IMR-90 (cell line): ENCODE results near the gene FAM98C. TPM values are rescaled to one million over a fixed set of nuclear protein-coding genes. Genes with fewer than 3 reads are reported as not detected.

Experiments used
- ATAC-seq: fragments of 200-7000 bp; cut with Tn5 transposase; 2 replicates; pipeline ENCODE4 v1.9.1; 2020; ENCODE audit warnings: low read depth, mild to moderate bottlenecking, moderate library complexity
- BruUV-seq: library from RNA; stranded (reverse); fragments of 400-500 nt; replicated peaks from 2 replicates; lab custom pipeline; 2021; lab: Mats Ljungman, UMichigan
- CTCF ChIA-PET: fragments of 300-600 bp; formaldehyde crosslinking; extraction: SDS; loops from one replicate; lab custom pipeline; 2021; ENCODE audit warnings: antibody characterized with exemption; lab: Yijun Ruan, JAX
- POLR2A ChIA-PET: fragments of 300-600 bp; sonication (Branson Sonifier 250); formaldehyde crosslinking; loops from one replicate; lab custom pipeline; 2022; ENCODE audit warnings: antibody characterized with exemption; ENCODE audit not compliant: unreplicated experiment; lab: Charles Lee
- DNase-seq: peaks from one replicate; pipeline ENCODE4 v3.0.0; 2013
- H2AFZ ChIP-seq: replicated peaks from 2 replicates; pipeline ENCODE3; 2013; ENCODE audit warnings: low read length, mild to moderate bottlenecking; ENCODE audit not compliant: poor library complexity
- H2AK5ac ChIP-seq: 2 replicates; pipeline ENCODE4 v1.6.1; 2013; ENCODE audit warnings: low read depth, low read length, inconsistent platforms
- H2AK9ac ChIP-seq: replicated peaks from 2 replicates; pipeline ENCODE3; 2013; ENCODE audit warnings: mild to moderate bottlenecking, low read depth, low read length, moderate library complexity; ENCODE audit not compliant: poor library complexity
- H2BK120ac ChIP-seq: 2 replicates; pipeline ENCODE4 v1.6.1; 2013; ENCODE audit warnings: low read depth, low read length, inconsistent platforms
- H2BK15ac ChIP-seq: 3 replicates; pipeline ENCODE4 v1.6.1; 2013; ENCODE audit warnings: low read depth, low read length, inconsistent platforms
- H2BK20ac ChIP-seq: 2 replicates; pipeline ENCODE4 v1.6.1; 2013; ENCODE audit warnings: low read depth, mild to moderate bottlenecking, inconsistent platforms, low read length, moderate library complexity
- H2BK5ac ChIP-seq: 2 replicates; pipeline ENCODE4 v1.6.1; 2013; ENCODE audit warnings: mild to moderate bottlenecking, low read depth, low read length, inconsistent platforms; ENCODE audit not compliant: poor library complexity, severe bottlenecking
- H3K14ac ChIP-seq: replicated peaks from 2 replicates; pipeline ENCODE4 v1.6.1; 2013; ENCODE audit warnings: low read depth, low read length, inconsistent platforms
- H3K18ac ChIP-seq: 2 replicates; pipeline ENCODE4 v1.6.1; 2013; ENCODE audit warnings: low read depth, low read length, control low read depth
- H3K23ac ChIP-seq: 2 replicates; pipeline ENCODE4 v1.6.1; 2013; ENCODE audit warnings: low read depth, low read length, inconsistent platforms
- H3K27ac ChIP-seq: 2 replicates; pipeline ENCODE4 v1.5.1; 2013; ENCODE audit warnings: mild to moderate bottlenecking, control low read depth, low read length; ENCODE audit not compliant: insufficient read depth
- H3K27me3 ChIP-seq: 2 replicates; pipeline ENCODE4 v1.6.1; 2013; ENCODE audit warnings: low read length; ENCODE audit not compliant: control insufficient read depth, insufficient read depth
- H3K36me3 ChIP-seq: 2 replicates; pipeline ENCODE4 v1.6.1; 2013; ENCODE audit warnings: low read length, mixed read lengths; ENCODE audit not compliant: control insufficient read depth, insufficient read depth
- H3K4ac ChIP-seq: 2 replicates; pipeline ENCODE4 v1.6.1; 2013; ENCODE audit warnings: low read depth, low read length, inconsistent platforms
- H3K4me1 ChIP-seq: 2 replicates; pipeline ENCODE4 v1.6.1; 2013; ENCODE audit warnings: low read length, mixed read lengths; ENCODE audit not compliant: control insufficient read depth, insufficient read depth
- H3K4me2 ChIP-seq: 2 replicates; pipeline ENCODE4 v1.6.1; 2013; ENCODE audit warnings: low read depth, mild to moderate bottlenecking, control low read depth, low read length, moderate library complexity
- H3K4me3 ChIP-seq: 2 replicates; pipeline ENCODE4 v1.5.1; 2013; ENCODE audit warnings: low read depth, mild to moderate bottlenecking, control low read depth, low read length, moderate library complexity; ENCODE audit not compliant: insufficient read depth
- H3K56ac ChIP-seq: 2 replicates; pipeline ENCODE4 v1.6.1; 2013; ENCODE audit warnings: low read length, inconsistent platforms; ENCODE audit not compliant: insufficient read depth; ENCODE audit errors: extremely low read depth
- H3K79me1 ChIP-seq, 2 experiments: 2 replicates each; pipeline ENCODE4 v1.6.1; 2013; ENCODE audit warnings: low read length in 2 of 2, inconsistent platforms in 1 of 2, low read depth in 1 of 2
- H3K9ac ChIP-seq: 2 replicates; pipeline ENCODE4 v1.6.1; 2013; ENCODE audit warnings: low read depth, low read length, control low read depth
- H3K9me1 ChIP-seq: 2 replicates; pipeline ENCODE4 v1.6.1; 2013; ENCODE audit warnings: low read length, inconsistent platforms; ENCODE audit not compliant: insufficient read depth
- H3K9me3 ChIP-seq: 2 replicates; pipeline ENCODE4 v1.6.1; 2013; ENCODE audit warnings: low read length; ENCODE audit not compliant: control insufficient read depth, insufficient read depth
- H4K20me1 ChIP-seq: 2 replicates; pipeline ENCODE4 v1.6.1; 2013; ENCODE audit warnings: low read length, inconsistent platforms; ENCODE audit not compliant: insufficient read depth
- H4K5ac ChIP-seq: 2 replicates; pipeline ENCODE4 v1.6.1; 2013; ENCODE audit warnings: mild to moderate bottlenecking, low read depth, low read length, control low read depth
- H4K8ac ChIP-seq, 2 experiments: 2 replicates each; pipeline ENCODE4 v1.6.1; 2013; ENCODE audit warnings: low read depth in 2 of 2, low read length in 2 of 2, control low read depth in 1 of 2, inconsistent platforms in 1 of 2
- H4K91ac ChIP-seq: 2 replicates; pipeline ENCODE4 v1.6.1; 2013; ENCODE audit warnings: low read depth, low read length, inconsistent platforms; ENCODE audit not compliant: insufficient read depth
- CEBPB ChIP-seq: IDR thresholded peaks from 2 replicates; pipeline ENCODE4 v1.6.1; 2012; ENCODE audit warnings: low read depth, low read length, improper control_type of control experiment
- FOS ChIP-seq: fragments of 150-350 bp; IDR thresholded peaks from 2 replicates; pipeline ENCODE4 v1.6.1; 2016; ENCODE audit warnings: low read depth, low read length
- NFE2L2 ChIP-seq: fragments of 150-350 bp; IDR thresholded peaks from 2 replicates; pipeline ENCODE4 v1.6.1; 2016; ENCODE audit warnings: low read depth, mild to moderate bottlenecking, low read length
- POLR2A ChIP-seq: IDR thresholded peaks from 2 replicates; pipeline ENCODE4 v1.6.1; 2012; ENCODE audit warnings: mild to moderate bottlenecking, low read depth, low read length
- RCOR1 ChIP-seq: IDR thresholded peaks from 2 replicates; pipeline ENCODE4 v1.6.1; 2012; ENCODE audit warnings: mild to moderate bottlenecking, low read length, improper control_type of control experiment; ENCODE audit not compliant: insufficient replicate concordance
- WGBS, 2 experiments: methylation state at CpG; one replicate each; pipeline versions ENCODE4 v1.1.5 to v1.1.7; 2013; ENCODE audit warnings: missing lambda C conversion rate in 2 of 2; ENCODE audit not compliant: insufficient read length in 1 of 2; ENCODE audit errors: extremely low coverage in 2 of 2; 5-methylcytosine and 5-hydroxymethylcytosine counted together
- dilution Hi-C: fragments of 300-500 bp; cut with HindIII; formaldehyde crosslinking; loops from one replicate; pipeline ENCODE4 v1.14.3; 2018; ENCODE audit warnings: low sequenced_read_pairs; ENCODE audit not compliant: unreplicated experiment
- in situ Hi-C: fragments of 300-500 bp; cut with MboI; formaldehyde crosslinking; loops from 3 replicates; pipeline ENCODE4 v1.14.3; 2019; ENCODE audit warnings: low sequenced_read_pairs, inconsistent platforms, mixed read lengths
- intact Hi-C: fragments of 100-400 bp; cut with micrococcal nuclease; formaldehyde crosslinking; loops from 2 replicates; pipeline ENCODE4 v1.10.0; 2022
- polyA plus RNA-seq, 3 experiments: library from polyadenylated mRNA; depleted of rRNA; stranded (reverse); fragments of >200 nt; gene quantifications; 2 replicates each; pipeline ENCODE4 v1.2.3, GENCODE V29; 2012; ENCODE audit warnings: low replicate concordance in 1 of 3
- total RNA-seq: library from RNA; depleted of rRNA; stranded (reverse); fragments of >200 nt; gene quantifications from 2 replicates; pipeline ENCODE4 v1.2.3, GENCODE V29; 2012

The FAM98C gene
- total and polyA plus RNA-seq, 2 of the 4 experiments (the other 2 are of a cell fraction): 3.6 to 17.9 TPM

- no peak for TF ChIP-seq RCOR1
Observed at GRCh38 chr19:38402967-38403674, at the start of gene FAM98C (continued).

GRCh38 chr19:38355728-38356725 is 46.9 kb upstream of the FAM98C start:
- ATAC-seq (no peak), DNase-seq (no peak)
- Histone ChIP-seq H3K4me3 (no peak overlapping the region), H3K4ac (no peak overlapping the region), H3K56ac (no peak overlapping the region), H4K20me1 (no peaks in the 10 kb centered on the region), H3K36me3 (no peaks in the 10 kb centered on the region), H4K91ac (no peak overlapping the region), H4K8ac (no peak overlapping the region), H3K14ac (no peak overlapping the region), H2BK15ac (no peak overlapping the region), H3K9ac (no peak overlapping the region), H2AFZ (no peak overlapping the region), H3K18ac (no peak overlapping the region), H4K5ac (no peak overlapping the region), H2BK5ac (no peak overlapping the region), H3K4me2 (no peak overlapping the region), H3K27me3 (peaks cover 49% of the 10 kb centered on the region), H3K4me1 (no peaks in the 10 kb centered on the region), H3K27ac (no peak overlapping the region), H2AK9ac (no peak overlapping the region), H2BK20ac (no peak overlapping the region), H3K9me1 (no peaks in the 10 kb centered on the region), H3K9me3 (no peaks in the 10 kb centered on the region), H3K23ac (no peak overlapping the region), H3K79me1 (no peaks in the 10 kb centered on the region), H2BK120ac (no peak overlapping the region), H2AK5ac (no peak overlapping the region)
- ChIA-PET CTCF (no interaction called here), POLR2A (no interaction called here)
- WGBS, 2 experiments: 65% methylated on average over 8 of the region's 16 CpGs; no CpG with 5 or more reads in 1 of the 2 experiments
- no peak for TF ChIP-seq CEBPB
- no peak for TF ChIP-seq FOS
- no peak for TF ChIP-seq NFE2L2
- no peak for TF ChIP-seq POLR2A
- intact Hi-C loops (no loop called here), dilution Hi-C loops (no loop called here), in situ Hi-C loops (no loop called here)
- no TSS peak for BruUV-seq
